Ramos (cell line): Measurements from ENCODE around the gene GNAQ.

Experiments used
- in situ Hi-C: fragments of 300-500 bp; cut with MboI; formaldehyde crosslinking; loops from one replicate; pipeline ENCODE4 v1.14.3; 2022; ENCODE audit warnings: low sequenced_read_pairs; ENCODE audit not compliant: unreplicated experiment

Gene GNAQ

GRCh38 chr9:77949751-77950436, 81.7 kb downstream of the GNAQ start:
- in situ Hi-C loops, result no loop called here

- in situ Hi-C loops, result no loop called here
Observed at GRCh38 chr9:77947651-77948050, 84.0 kb downstream of the GNAQ start.

- in situ Hi-C loops, result no loop called here
Observed at GRCh38 chr9:77946969-77947620, 84.5 kb downstream of the GNAQ start.

- in situ Hi-C loops, result no loop called here
Observed at GRCh38 chr9:77946296-77946695, 85.3 kb downstream of the GNAQ start.

- in situ Hi-C loops, result no loop called here
Observed at GRCh38 chr9:77945798-77946197, 85.8 kb downstream of the GNAQ start.

GRCh38 chr9:77944556-77945243, 86.9 kb downstream of the GNAQ start:
- in situ Hi-C loops, result no loop called here

GRCh38 chr9:77943057-77943456, 88.6 kb downstream of the GNAQ start:
- in situ Hi-C loops, result no loop called here

- in situ Hi-C loops, result no loop called here
Observed at GRCh38 chr9:77939149-77939668, 92.4 kb downstream of the GNAQ start.

GRCh38 chr9:77938163-77938562, 93.4 kb downstream of the GNAQ start:
- in situ Hi-C loops, result no loop called here

GRCh38 chr9:77935974-77936373, 95.6 kb downstream of the GNAQ start:
- in situ Hi-C loops, result no loop called here

GRCh38 chr9:77935211-77935610, 96.4 kb downstream of the GNAQ start:
- in situ Hi-C loops, result no loop called here

GRCh38 chr9:77933976-77934375, 97.6 kb downstream of the GNAQ start:
- in situ Hi-C loops, result no loop called here

GRCh38 chr9:77933019-77933418, 98.6 kb downstream of the GNAQ start:
- in situ Hi-C loops, result no loop called here

GRCh38 chr9:77929942-77930341, 101.7 kb downstream of the GNAQ start:
- in situ Hi-C loops, result no loop called here

- in situ Hi-C loops, result no loop called here
Observed at GRCh38 chr9:77927265-77927664, 104.3 kb downstream of the GNAQ start.

- in situ Hi-C loops, result no loop called here
Observed at GRCh38 chr9:77926371-77926878, 105.2 kb downstream of the GNAQ start.

GRCh38 chr9:77922591-77922990, 109.0 kb downstream of the GNAQ start:
- in situ Hi-C loops, result no loop called here

- in situ Hi-C loops, result no loop called here
Observed at GRCh38 chr9:77917800-77918199, 113.8 kb downstream of the GNAQ start.

- in situ Hi-C loops, result no loop called here
Observed at GRCh38 chr9:77916820-77917219, 114.8 kb downstream of the GNAQ start.

- in situ Hi-C loops, result no loop called here
Observed at GRCh38 chr9:77916410-77916819, 115.2 kb downstream of the GNAQ start.

- in situ Hi-C loops, result no loop called here
Observed at GRCh38 chr9:77915744-77916143, 115.9 kb downstream of the GNAQ start.
